Heart left ventricle (tissue), 13 donors: Measurements from ENCODE around the gene UNC5C.

Experiments used
- CTCF ChIP-seq, 12 donors: fragments of 200-600 bp; sonication (generic) in 4 of 12; IDR thresholded peaks; one replicate each; pipeline versions ENCODE4 v1.5.0 to v1.8.0; 2018 to 2022; ENCODE audit warnings: antibody characterized with exemption in 12 of 12, mild to moderate bottlenecking in 5 of 12
- POLR2A ChIP-seq, 2 donors: fragments of 450-650 bp; IDR thresholded peaks; one replicate each; pipeline ENCODE4 v1.6.1; 2017; ENCODE audit warnings: antibody characterized with exemption in 2 of 2, mild to moderate bottlenecking in 2 of 2, moderate library complexity in 2 of 2
- donor health status: ischemic (EF 13 %, LVEDD 7.1; RV severe dilation, severe dysfunction).
- donor health status: DM: no; HTN: yes; CAD: no.
- donor health status: DM: no; HTN: no; CAD: no.
- donor health status: ischemic (EF 25% LVEDD 6.9; RV normal size, moderate dysfunction).
- donor health status: ischemic (EF 25% LVEDD 5.7; RV mildly dilated, moderate dysfunction).
- donor health status: ischemic (EF 35%, LVEDD 5.7; RV mildly dilated, moderate dysfunction).
- donor health status: nonischemic (EF 11% LVEDD 7.7; RV severe dilation, severe dysfunction).
- donor health status: DM: yes; HTN: yes; CAD: no.
- donor health status: PGD.
- donor health status: ischemic (EF 29% LVEDD 5.4; RV normal size, mild dysfunction).
- donor health status: nonischemic (EF 23%, LVEDD 6.1; RV moderate dilation, normal function).

DNA sequence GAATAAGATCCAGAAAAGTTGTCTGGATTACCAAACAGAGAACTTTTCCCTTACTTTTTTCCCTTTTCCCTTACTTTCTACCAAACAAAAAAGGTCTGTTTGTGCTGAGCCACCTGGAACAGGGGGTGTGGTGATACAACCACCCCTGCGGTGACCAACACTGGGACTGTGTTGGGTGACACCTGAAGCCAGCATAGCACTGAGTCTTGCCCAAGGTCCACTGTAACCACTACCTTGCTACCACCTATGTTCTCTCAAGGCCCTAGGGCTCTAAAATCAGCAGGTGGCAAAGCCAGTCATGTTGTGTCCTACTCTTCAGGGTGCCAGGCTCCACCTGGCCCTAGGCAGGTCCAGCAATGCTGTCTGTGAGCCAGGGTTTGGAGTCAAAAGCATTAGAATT, 22.8 kb upstream of the UNC5C start:
- TF ChIP-seq CTCF (IDR thresholded peaks at IDR 0.05), result no peak
- TF ChIP-seq POLR2A (IDR thresholded peaks at IDR 0.05), result no peak
